K562 (cell line): ENCODE measurements around the gene RGS7. TPM values are rescaled to one million over a fixed set of nuclear protein-coding genes. Genes with fewer than 3 reads are reported as not detected.

ENCODE experiments used
- ATAC-seq: fragments of 200-7000 bp; cut with Tn5 transposase; 3 replicates; pipeline ENCODE4 v1.9.1; 2020; ENCODE audit warnings: moderate library complexity
- BruUV-seq: library from RNA; stranded (reverse); fragments of 400-500 nt; replicated peaks from 2 replicates; lab custom pipeline; 2021; lab: Mats Ljungman, UMichigan
- CTCF ChIA-PET: fragments of 300-600 bp; formaldehyde crosslinking; extraction: SDS; loops from one replicate; lab custom pipeline; 2021; ENCODE audit warnings: low intra/inter-chr PET ratio; lab: Yijun Ruan, JAX
- POLR2A ChIA-PET: fragments of 300-600, 350-650 bp; sonication (Branson Sonifier 250); formaldehyde crosslinking; extraction: SDS; loops from one replicate; lab custom pipeline; 2021; ENCODE audit warnings: antibody characterized with exemption, inconsistent platforms; lab: Yijun Ruan, JAX
- DNase-seq, 4 experiments: peaks; one replicate each; pipeline versions ENCODE4 v3.0.0 to v3.0.0-alpha.2; 2011 to 2018; ENCODE audit warnings: low spot score in 3 of 4, mixed read lengths in 3 of 4; ENCODE audit errors: extremely low read depth in 1 of 4
- FAIRE-seq: peaks from 2 replicates; lab custom pipeline; 2011; peaks lifted over from hg19 to GRCh38; lab: Jason Lieb, UNC
- H2AFZ ChIP-seq: 2 replicates; pipeline ENCODE4 v1.6.0; 2011; ENCODE audit warnings: low read depth, low read length, control low read depth, inconsistent platforms
- H3K27ac ChIP-seq: fragments of 200-600 bp; 3 replicates; pipeline ENCODE4 v1.8.0; 2011; ENCODE audit warnings: low read depth, mild to moderate bottlenecking, control low read depth, inconsistent platforms, low read length, moderate library complexity, mixed read lengths; ENCODE audit errors: extremely low read depth
- H3K27me3 ChIP-seq, 2 experiments: fragments of 300-600 bp in 1 of 2; 2 replicates in 1 of 2; 3 replicates in 1 of 2; pipeline versions ENCODE4 v1.6.0 to v1.8.0; 2011; ENCODE audit warnings: inconsistent platforms in 2 of 2, low read length in 2 of 2, mild to moderate bottlenecking in 1 of 2, mixed read lengths in 1 of 2, moderate library complexity in 1 of 2; ENCODE audit not compliant: control insufficient read depth in 2 of 2, insufficient read depth in 2 of 2
- H3K36me3 ChIP-seq: fragments of 300-600 bp; 3 replicates; pipeline ENCODE4 v1.8.0; 2011; ENCODE audit warnings: mild to moderate bottlenecking, low read length, inconsistent platforms; ENCODE audit not compliant: control insufficient read depth, insufficient read depth
- H3K4me1 ChIP-seq, 2 experiments: fragments of 200-600 bp in 1 of 2; replicated peaks in 1 of 2; 2 replicates in 1 of 2; 3 replicates in 1 of 2; pipeline versions ENCODE4 v1.5.1 to v1.8.0; 2011; ENCODE audit warnings: inconsistent platforms in 2 of 2, low read length in 2 of 2, mild to moderate bottlenecking in 1 of 2, mixed read lengths in 1 of 2, moderate library complexity in 1 of 2; ENCODE audit not compliant: control insufficient read depth in 2 of 2, insufficient read depth in 2 of 2
- H3K4me2 ChIP-seq: 2 replicates; pipeline ENCODE4 v1.6.1; 2011; ENCODE audit warnings: low read length, control low read depth, inconsistent platforms, mixed read lengths; ENCODE audit not compliant: insufficient read depth
- H3K4me3 ChIP-seq: fragments of 200-600 bp; sonication (generic), shearing (Covaris generic); 2 replicates; pipeline ENCODE4 v1.5.1; 2016; ENCODE audit warnings: control low read depth, inconsistent platforms
- H3K79me2 ChIP-seq: fragments of 200-600 bp; 3 replicates; pipeline ENCODE4 v1.8.0; 2011; ENCODE audit warnings: low read length, inconsistent platforms; ENCODE audit not compliant: control insufficient read depth, insufficient read depth
- H3K9ac ChIP-seq, 2 experiments: 2 replicates each; pipeline versions ENCODE4 v1.6.0 to v1.6.1; 2011; ENCODE audit warnings: low read depth in 2 of 2, low read length in 2 of 2, control low read depth in 1 of 2, inconsistent platforms in 1 of 2, mild to moderate bottlenecking in 1 of 2, mixed read lengths in 1 of 2; ENCODE audit not compliant: insufficient read depth in 1 of 2
- H3K9me1 ChIP-seq: one replicate; pipeline ENCODE4 v1.6.0; 2011; ENCODE audit warnings: inconsistent platforms, mild to moderate bottlenecking, low read length, moderate library complexity; ENCODE audit not compliant: control insufficient read depth, insufficient read depth
- H3K9me3 ChIP-seq: replicated peaks from 2 replicates; pipeline ENCODE4 v1.5.1; 2011; ENCODE audit warnings: low read depth, low read length, inconsistent platforms; ENCODE audit not compliant: control insufficient read depth, insufficient read depth
- H4K20me1 ChIP-seq: replicated peaks from 2 replicates; pipeline ENCODE4 v1.6.1; 2011; ENCODE audit warnings: low read length, inconsistent platforms, mixed read lengths; ENCODE audit not compliant: control insufficient read depth, insufficient read depth
- BCL6 ChIP-seq: fragments of 250-450 bp; sonication (Bioruptor Pico); IDR thresholded peaks from 2 replicates; pipeline ENCODE4 v1.4.0; 2020
- BMI1 ChIP-seq: fragments of 150-350 bp; IDR thresholded peaks from 2 replicates; pipeline ENCODE4 v1.6.1; 2014; ENCODE audit warnings: low read length
- CTBP1 ChIP-seq: fragments of 450-650 bp; IDR thresholded peaks from 2 replicates; pipeline ENCODE4 v1.6.1; 2016; ENCODE audit warnings: borderline replicate concordance
- ZBTB43 ChIP-seq: sonication (generic); formaldehyde crosslinking; IDR thresholded peaks from 2 replicates; pipeline ENCODE4 v1.8.0; 2023; ENCODE audit warnings: mild to moderate bottlenecking, missing genetic modification reagents
- ZNF277 ChIP-seq: fragments of 250-450 bp; sonication (Bioruptor Pico); IDR thresholded peaks from 2 replicates; pipeline ENCODE4 v1.8.0; 2022; ENCODE audit warnings: inconsistent platforms, mild to moderate bottlenecking, moderate library complexity, borderline replicate concordance
- ZNF79 ChIP-seq: fragments of 250-450 bp; sonication (Bioruptor Pico); IDR thresholded peaks from 2 replicates; pipeline ENCODE4 v1.4.0; 2020; ENCODE audit warnings: low read depth, mild to moderate bottlenecking, moderate library complexity
- WGBS: fragments of 100-300 bp; shearing (Covaris generic); methylation state at CpG from one replicate; pipeline ENCODE4 v1.1.6; 2016; ENCODE audit warnings: low coverage, mixed read lengths; ENCODE audit not compliant: insufficient coverage; ENCODE audit errors: missing lambda C conversion rate; 5-methylcytosine and 5-hydroxymethylcytosine counted together
- in situ Hi-C: fragments of 300-500 bp; cut with MboI; formaldehyde crosslinking; loops from 4 replicates; pipeline ENCODE4 v1.15.0; 2018; ENCODE audit warnings: inconsistent platforms, mixed read lengths
- intact Hi-C: fragments of 100-400 bp; cut with micrococcal nuclease; formaldehyde crosslinking; loops from 2 replicates; pipeline ENCODE4 v1.14.2; 2022
- polyA plus RNA-seq, 8 experiments: library from polyadenylated mRNA; depleted of rRNA in 4 of 8; stranded (reverse) in 5 of 8; unstranded in 3 of 8; fragments of >200 nt; fragmentation: Nextera tagmentation in 2 of 8; fragmentation: Illumina TruSeq in 1 of 8; extraction: Ambion mirVana in 2 of 8; extraction: Trizol in 1 of 8; gene quantifications; 2 replicates each; pipeline versions ENCODE4 v1.2.1 to v1.2.3, GENCODE V29; 2011 to 2014; ENCODE audit warnings: inconsistent platforms in 1 of 8, missing spikeins in 1 of 8
- total RNA-seq, 7 experiments: library from RNA; depleted of rRNA in 6 of 7; stranded (reverse); fragments of >200 nt in 6 of 7; fragmentation: Illumina TruSeq in 2 of 7; extraction: Trizol in 2 of 7; gene quantifications; 2 replicates each; pipeline versions ENCODE4 v1.2.1 to v1.2.3, GENCODE V29; 2011 to 2021; ENCODE audit warnings: low replicate concordance in 1 of 7

RGS7 gene
- total and polyA plus RNA-seq, 9 of the 15 experiments (the other 6 are each of a cell fraction or from before 2014, with no cell fraction given): not detected

- TF ChIP-seq ZBTB43 (CRISPR knock-in tag) (no peak), BMI1 (no peak), BCL6 (no peak), ZNF79 (no peak)
- Histone ChIP-seq H3K9me3 (no peaks in the 10 kb centered on the region), H3K4me1 (no peaks in the 10 kb centered on the region), H3K79me2 (no peaks in the 10 kb centered on the region), H2AFZ (no peak overlapping the region), H3K27ac (no peak overlapping the region), H4K20me1 (no peaks in the 10 kb centered on the region), H3K4me2 (no peak overlapping the region), H3K9me1 (no peaks in the 10 kb centered on the region), H3K27me3 (no peaks in the 10 kb centered on the region), H3K4me3 (no peak overlapping the region), H3K36me3 (no peaks in the 10 kb centered on the region), H3K9ac (no peak overlapping the region)
- BruUV-seq: no TSS peak
- ChIA-PET POLR2A (no interaction called here), CTCF (no interaction called here)
- WGBS: 1% methylated on average over 3 of the region's 3 CpGs
- intact Hi-C loops (no loop called here), in situ Hi-C loops (no loop called here)
- no peak for ATAC-seq
- no peak for DNase-seq
- FAIRE-seq: no peak
Observed at GRCh38 chr1:241101622-241102021, 255.4 kb downstream of the RGS7 start.

- CTCF ChIA-PET: no interaction called here
- no peaks in the 10 kb centered on the region for H3K9me1 ChIP-seq
- no peak overlapping the region for H2AFZ ChIP-seq
- no peaks in the 10 kb centered on the region for H3K27me3 ChIP-seq
- no TSS peak for BruUV-seq
- FAIRE-seq (no peak), DNase-seq (no peak), ATAC-seq (no peak)
- H3K9ac ChIP-seq: no peak overlapping the region
- H3K4me1 ChIP-seq: no peaks in the 10 kb centered on the region
- no peak overlapping the region for H3K27ac ChIP-seq
- H3K36me3 ChIP-seq: no peaks in the 10 kb centered on the region
- intact Hi-C loops: no loop called here
- H3K9me3 ChIP-seq: no peaks in the 10 kb centered on the region
- no peaks in the 10 kb centered on the region for H4K20me1 ChIP-seq
- no peak overlapping the region for H3K4me3 ChIP-seq
- H3K79me2 ChIP-seq: no peaks in the 10 kb centered on the region
- POLR2A ChIA-PET: no interaction called here
- 2% methylated on average over 5 of the region's 5 CpGs for WGBS
- in situ Hi-C loops: no loop called here
- H3K4me2 ChIP-seq: no peak overlapping the region
- TF ChIP-seq CTBP1: no peak
- TF ChIP-seq ZNF277 (CRISPR knock-in tag): no peak
Observed at GRCh38 chr1:241097479-241097878, 259.5 kb downstream of the RGS7 start.
